ENCODE data around the gene RPS2.

DNA sequence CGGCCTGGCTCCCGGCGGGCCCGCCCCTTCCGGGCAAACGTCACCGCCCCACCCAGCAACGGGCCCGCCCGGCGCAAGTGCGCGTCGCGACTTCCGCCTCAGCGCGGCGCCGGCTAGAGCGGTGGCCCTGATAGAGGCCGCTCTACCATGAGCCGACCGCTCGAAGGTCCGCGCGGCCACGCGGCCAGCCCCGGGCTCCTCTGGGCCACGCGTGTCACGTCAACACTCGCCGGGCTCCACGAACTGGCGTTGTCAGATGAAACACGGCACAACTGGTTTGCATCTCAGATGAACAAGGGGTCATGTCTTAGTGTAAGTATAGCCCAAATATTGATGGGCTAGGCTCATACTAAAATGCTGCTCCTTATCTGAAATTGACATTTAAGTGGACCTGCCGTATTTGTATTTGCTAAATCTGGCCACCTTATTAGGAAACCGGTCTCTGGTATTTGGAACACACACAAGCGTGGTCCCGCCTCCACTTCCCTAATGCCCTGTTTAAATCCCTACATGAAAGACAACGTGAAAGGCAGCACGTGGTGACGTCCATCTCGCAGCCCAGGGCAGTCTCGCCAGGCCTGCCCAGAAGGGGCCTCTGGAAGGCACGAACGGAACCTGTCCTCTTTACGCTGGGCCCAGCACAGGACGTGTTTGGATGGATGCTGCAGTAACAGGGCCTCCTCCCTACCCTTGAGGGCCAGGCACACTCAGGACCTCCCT lies 45.3 kb upstream of the RPS2 start, which contains the start of gene ZNF598:
- TF ChIP-seq TCF4 (CRISPR knock-in tag; IDR thresholded peaks at IDR 0.05; ENCODE audit: borderline replicate concordance) (no peak), ZNF70 (CRISPR knock-in tag; IDR thresholded peaks at IDR 0.05) (no peak), TOX (CRISPR knock-in tag; IDR thresholded peaks at IDR 0.05; ENCODE audit: borderline replicate concordance) (no peak), ZC3H10 (CRISPR knock-in tag; IDR thresholded peaks at IDR 0.05) (no peak), PPARA (CRISPR knock-in tag; IDR thresholded peaks at IDR 0.05; ENCODE audit: borderline replicate concordance) (no peak), ZFP30 (CRISPR knock-in tag; IDR thresholded peaks at IDR 0.05) (no peak), ARNTL (CRISPR knock-in tag; IDR thresholded peaks at IDR 0.05; ENCODE audit: borderline replicate concordance, low read depth) (no peak), RARB (CRISPR knock-in tag; IDR thresholded peaks at IDR 0.05) (no peak)
- TF ChIP-seq, protein P1, sequence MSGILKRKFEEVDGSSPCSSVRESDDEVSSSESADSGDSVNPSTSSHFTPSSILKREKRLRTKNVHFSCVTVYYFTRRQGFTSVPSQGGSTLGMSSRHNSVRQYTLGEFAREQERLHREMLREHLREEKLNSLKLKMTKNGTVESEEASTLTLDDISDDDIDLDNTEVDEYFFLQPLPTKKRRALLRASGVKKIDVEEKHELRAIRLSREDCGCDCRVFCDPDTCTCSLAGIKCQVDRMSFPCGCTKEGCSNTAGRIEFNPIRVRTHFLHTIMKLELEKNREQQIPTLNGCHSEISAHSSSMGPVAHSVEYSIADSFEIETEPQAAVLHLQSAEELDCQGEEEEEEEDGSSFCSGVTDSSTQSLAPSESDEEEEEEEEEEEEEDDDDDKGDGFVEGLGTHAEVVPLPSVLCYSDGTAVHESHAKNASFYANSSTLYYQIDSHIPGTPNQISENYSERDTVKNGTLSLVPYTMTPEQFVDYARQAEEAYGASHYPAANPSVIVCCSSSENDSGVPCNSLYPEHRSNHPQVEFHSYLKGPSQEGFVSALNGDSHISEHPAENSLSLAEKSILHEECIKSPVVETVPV (CRISPR knock-in tag; IDR thresholded peaks at IDR 0.05) = no peak
- TF ChIP-seq, protein P2, sequence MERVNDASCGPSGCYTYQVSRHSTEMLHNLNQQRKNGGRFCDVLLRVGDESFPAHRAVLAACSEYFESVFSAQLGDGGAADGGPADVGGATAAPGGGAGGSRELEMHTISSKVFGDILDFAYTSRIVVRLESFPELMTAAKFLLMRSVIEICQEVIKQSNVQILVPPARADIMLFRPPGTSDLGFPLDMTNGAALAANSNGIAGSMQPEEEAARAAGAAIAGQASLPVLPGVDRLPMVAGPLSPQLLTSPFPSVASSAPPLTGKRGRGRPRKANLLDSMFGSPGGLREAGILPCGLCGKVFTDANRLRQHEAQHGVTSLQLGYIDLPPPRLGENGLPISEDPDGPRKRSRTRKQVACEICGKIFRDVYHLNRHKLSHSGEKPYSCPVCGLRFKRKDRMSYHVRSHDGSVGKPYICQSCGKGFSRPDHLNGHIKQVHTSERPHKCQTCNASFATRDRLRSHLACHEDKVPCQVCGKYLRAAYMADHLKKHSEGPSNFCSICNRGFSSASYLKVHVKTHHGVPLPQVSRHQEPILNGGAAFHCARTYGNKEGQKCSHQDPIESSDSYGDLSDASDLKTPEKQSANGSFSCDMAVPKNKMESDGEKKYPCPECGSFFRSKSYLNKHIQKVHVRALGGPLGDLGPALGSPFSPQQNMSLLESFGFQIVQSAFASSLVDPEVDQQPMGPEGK (CRISPR knock-in tag; IDR thresholded peaks at IDR 0.05; ENCODE audit: borderline replicate concordance) = no peak
- TF ChIP-seq, protein P3, sequence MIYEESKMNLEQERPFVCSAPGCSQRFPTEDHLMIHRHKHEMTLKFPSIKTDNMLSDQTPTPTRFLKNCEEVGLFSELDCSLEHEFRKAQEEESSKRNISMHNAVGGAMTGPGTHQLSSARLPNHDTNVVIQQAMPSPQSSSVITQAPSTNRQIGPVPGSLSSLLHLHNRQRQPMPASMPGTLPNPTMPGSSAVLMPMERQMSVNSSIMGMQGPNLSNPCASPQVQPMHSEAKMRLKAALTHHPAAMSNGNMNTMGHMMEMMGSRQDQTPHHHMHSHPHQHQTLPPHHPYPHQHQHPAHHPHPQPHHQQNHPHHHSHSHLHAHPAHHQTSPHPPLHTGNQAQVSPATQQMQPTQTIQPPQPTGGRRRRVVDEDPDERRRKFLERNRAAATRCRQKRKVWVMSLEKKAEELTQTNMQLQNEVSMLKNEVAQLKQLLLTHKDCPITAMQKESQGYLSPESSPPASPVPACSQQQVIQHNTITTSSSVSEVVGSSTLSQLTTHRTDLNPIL (CRISPR knock-in tag; IDR thresholded peaks at IDR 0.05; ENCODE audit: low read depth) = no peak

Data from SK-N-SH treated with all-trans-retinoic acid at 6 μM for 48 hours (cell line).